ENCODE measurements around the gene DDX28.

DNA sequence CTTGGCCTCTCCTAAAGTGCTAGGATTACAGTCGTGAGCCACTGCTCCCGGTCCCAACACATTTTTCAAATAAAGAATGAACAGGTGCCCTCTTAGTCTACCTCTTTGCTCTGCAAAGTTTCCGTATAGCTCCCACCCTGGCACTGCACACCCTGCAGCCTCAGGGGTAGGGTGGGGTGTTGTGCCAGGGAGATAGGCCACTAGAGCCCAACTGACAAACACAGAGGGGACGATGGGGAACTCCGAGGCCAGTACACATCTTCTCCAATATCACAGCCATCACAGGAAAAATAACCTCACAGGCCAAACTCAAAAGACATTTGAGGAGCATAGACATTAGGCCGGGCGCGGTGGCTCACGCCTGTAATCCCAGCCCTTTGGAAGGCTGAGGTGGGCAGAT, 51.9 kb downstream of the DDX28 start:
- TF ChIP-seq POLR2AphosphoS5 (IDR thresholded peaks at IDR 0.05; ENCODE audit: low read depth, low read length) (no peak), POLR2A (IDR thresholded peaks at IDR 0.05; ENCODE audit: low read depth, low read length) (no peak), SPI1 (IDR thresholded peaks at IDR 0.05; ENCODE audit: low read depth, low read length) (no peak), POU2F2 (IDR thresholded peaks at IDR 0.05; ENCODE audit: low read depth, low read length) (no peak)
